Nephron (organoid): ENCODE measurements around the gene FIGN.

ENCODE experiments used
- H3K27ac Mint-ChIP-seq, 3 experiments: 2 replicates each; pipeline ENCODE4 v1.8.0; 2020; ENCODE audit warnings: mixed read lengths in 3 of 3, mild to moderate bottlenecking in 2 of 3, moderate library complexity in 1 of 3
- H3K27me3 Mint-ChIP-seq: 2 replicates; pipeline ENCODE4 v1.8.0; 2021; ENCODE audit warnings: low read depth, mild to moderate bottlenecking, moderate library complexity, mixed read lengths
- H3K36me3 Mint-ChIP-seq: 2 replicates; pipeline ENCODE4 v1.8.0; 2020; ENCODE audit warnings: low read depth, mixed read lengths
- H3K4me1 Mint-ChIP-seq: 2 replicates; pipeline ENCODE4 v1.8.0; 2020; ENCODE audit warnings: mixed read lengths
- H3K4me3 Mint-ChIP-seq, 3 experiments: 2 replicates each; pipeline ENCODE4 v1.8.0; 2020; ENCODE audit warnings: mild to moderate bottlenecking in 3 of 3, mixed read lengths in 3 of 3, moderate library complexity in 2 of 3
- H3K9me3 Mint-ChIP-seq: 2 replicates; pipeline ENCODE4 v1.8.0; 2020; ENCODE audit warnings: mixed read lengths
- CTCF ChIP-seq, 3 experiments: fragments of 200-600 bp; sonication (generic); IDR thresholded peaks; one replicate each; pipeline ENCODE4 v1.5.0; 2021; ENCODE audit warnings: antibody characterized with exemption in 3 of 3; ENCODE audit not compliant: unreplicated experiment in 3 of 3

Gene FIGN

GRCh38 chr2:163692611-163693482, 43.0 kb downstream of the FIGN start:
- H3K27me3 Mint-ChIP-seq, result no peaks in the 10 kb centered on the region
- H3K4me1 Mint-ChIP-seq, result no peaks in the 10 kb centered on the region
- H3K27ac Mint-ChIP-seq, result peak overlapping the region in 1 of 3 experiments; percentile 10
- no peaks in the 10 kb centered on the region for H3K36me3 Mint-ChIP-seq
- TF ChIP-seq CTCF (IDR thresholded peaks at IDR 0.05; ENCODE audit: unreplicated experiment in 3 of 3), result no peak
- no peaks in the 10 kb centered on the region for H3K9me3 Mint-ChIP-seq
- no peak overlapping the region for H3K4me3 Mint-ChIP-seq

GRCh38 chr2:163692081-163692480, 43.7 kb downstream of the FIGN start:
- no peak for TF ChIP-seq CTCF (IDR thresholded peaks at IDR 0.05; ENCODE audit: unreplicated experiment in 3 of 3)
- Mint-ChIP-seq H3K4me3 (no peak overlapping the region), H3K27me3 (no peaks in the 10 kb centered on the region), H3K9me3 (no peaks in the 10 kb centered on the region), H3K36me3 (no peaks in the 10 kb centered on the region), H3K4me1 (no peaks in the 10 kb centered on the region), H3K27ac (no peak overlapping the region)

- H3K27ac Mint-ChIP-seq, result no peak overlapping the region
- H3K9me3 Mint-ChIP-seq, result no peaks in the 10 kb centered on the region
- TF ChIP-seq CTCF (IDR thresholded peaks at IDR 0.05; ENCODE audit: unreplicated experiment in 3 of 3), result no peak
- no peak overlapping the region for H3K4me3 Mint-ChIP-seq
- no peaks in the 10 kb centered on the region for H3K4me1 Mint-ChIP-seq
- H3K36me3 Mint-ChIP-seq, result no peaks in the 10 kb centered on the region
- no peaks in the 10 kb centered on the region for H3K27me3 Mint-ChIP-seq
Observed at GRCh38 chr2:163690896-163691295, 44.9 kb downstream of the FIGN start.

GRCh38 chr2:163687217-163687616, 48.6 kb downstream of the FIGN start:
- Mint-ChIP-seq H3K4me1 (peaks cover 5% of the 10 kb centered on the region), H3K9me3 (no peaks in the 10 kb centered on the region), H3K27ac (no peak overlapping the region), H3K4me3 (no peak overlapping the region), H3K36me3 (no peaks in the 10 kb centered on the region), H3K27me3 (no peaks in the 10 kb centered on the region)
- no peak for TF ChIP-seq CTCF (IDR thresholded peaks at IDR 0.05; ENCODE audit: unreplicated experiment in 3 of 3)

GRCh38 chr2:163686289-163686688, 49.5 kb downstream of the FIGN start:
- Mint-ChIP-seq H3K4me1 (peaks cover 13% of the 10 kb centered on the region), H3K4me3 (no peak overlapping the region), H3K27ac (no peak overlapping the region), H3K9me3 (no peaks in the 10 kb centered on the region), H3K27me3 (no peaks in the 10 kb centered on the region), H3K36me3 (no peaks in the 10 kb centered on the region)
- TF ChIP-seq CTCF (IDR thresholded peaks at IDR 0.05; ENCODE audit: unreplicated experiment in 3 of 3), result no peak

DNA sequence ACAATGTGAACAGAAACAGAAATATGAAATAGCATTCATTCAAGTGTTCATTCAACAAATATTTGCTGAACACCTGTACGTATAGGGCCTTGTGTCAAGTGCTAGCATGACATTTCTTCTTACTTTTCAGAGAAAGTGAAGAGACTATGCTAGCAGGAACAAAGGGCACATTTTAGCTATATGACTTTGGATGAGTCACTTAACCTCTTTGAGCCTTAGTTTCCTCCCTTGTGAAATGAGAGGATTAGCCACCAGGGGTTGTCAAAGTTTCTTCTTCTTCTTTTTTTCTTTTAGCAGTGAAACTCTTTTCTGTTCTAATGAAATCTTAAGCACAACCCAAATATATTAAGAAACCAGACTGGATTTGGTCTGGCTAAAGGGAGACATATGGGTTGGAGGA, 53.1 kb downstream of the FIGN start:
- no peak for TF ChIP-seq CTCF (IDR thresholded peaks at IDR 0.05; ENCODE audit: unreplicated experiment in 3 of 3)

More for the DNA sequence above, 53.1 kb downstream of the FIGN start:
- Mint-ChIP-seq H3K27me3 (no peaks in the 10 kb centered on the region), H3K4me1 (peaks cover 13% of the 10 kb centered on the region), H3K4me3 (no peak overlapping the region), H3K27ac (no peak overlapping the region), H3K36me3 (peaks cover 15% of the 10 kb centered on the region), H3K9me3 (no peaks in the 10 kb centered on the region)
